Thyroid gland (tissue), 4 donors: ENCODE measurements around the gene DPPA4. TPM values are rescaled to one million over a fixed set of nuclear protein-coding genes. Genes with fewer than 3 reads are reported as not detected.
"Not testable (repeated sequence)": the region's sequence is repeated elsewhere in the genome, so short reads cannot be mapped to it uniquely, and the experiment has no call there.

ENCODE experiments used
- DNase-seq, 2 donors: peaks; one replicate each; pipeline ENCODE4 v3.0.0-alpha.2; 2019
- H3K27ac ChIP-seq, 3 donors: fragments of 200-600 bp; sonication (generic); 1 replicate in 2 of 3; 2 replicates in 1 of 3; pipeline ENCODE4 v1.5.1; 2016 to 2019; ENCODE audit warnings: mild to moderate bottlenecking in 1 of 3, moderate library complexity in 1 of 3
- H3K27me3 ChIP-seq: fragments of 200-600 bp; sonication (generic); one replicate; pipeline ENCODE4 v1.5.1; 2019
- H3K36me3 ChIP-seq, 2 donors: fragments of 200-600 bp; sonication (generic); one replicate each; pipeline ENCODE4 v1.5.1; 2016 to 2019
- H3K4me1 ChIP-seq, 2 donors: fragments of 200-600 bp; sonication (generic); one replicate each; pipeline ENCODE4 v1.5.1; 2017 to 2019
- H3K4me3 ChIP-seq, 3 donors: fragments of 200-600 bp; sonication (generic); replicated peaks in 1 of 3; 1 replicate in 2 of 3; 2 replicates in 1 of 3; pipeline ENCODE4 v1.5.1; 2016; ENCODE audit warnings: mild to moderate bottlenecking in 1 of 3
- H3K9me3 ChIP-seq: fragments of 200-600 bp; sonication (generic); one replicate; pipeline ENCODE4 v1.5.1; 2017
- CTCF ChIP-seq, 6 experiments: fragments of 200-600 bp in 3 of 6; fragments of 450-650 bp in 3 of 6; sonication (generic) in 3 of 6; IDR thresholded peaks; one replicate each; pipeline ENCODE4 v1.5.1; 2016 to 2019; ENCODE audit warnings: antibody characterized with exemption in 6 of 6, mild to moderate bottlenecking in 2 of 6, inconsistent platforms in 1 of 6, moderate library complexity in 1 of 6
- POLR2A ChIP-seq, 2 donors: fragments of 450-650 bp; IDR thresholded peaks; one replicate each; pipeline ENCODE4 v1.6.1; 2017; ENCODE audit warnings: antibody characterized with exemption in 2 of 2, mild to moderate bottlenecking in 2 of 2, moderate library complexity in 1 of 2
- WGBS, 2 donors: methylation state at CpG; one replicate each; pipeline ENCODE4 v1.1.5; 2017; 5-methylcytosine and 5-hydroxymethylcytosine counted together
- intact Hi-C: fragments of 100-400 bp; cut with DNase I; formaldehyde crosslinking; loops from one replicate; pipeline ENCODE4 v1.15.1; 2023
- total RNA-seq, 4 donors: library from RNA; depleted of rRNA; stranded (reverse); fragments of >200 nt; gene quantifications; one replicate each; pipeline ENCODE4 v1.2.3, GENCODE V29; 2016

Gene DPPA4
- total RNA-seq, 4 donors from 2014 or later: not detected

- 83 to 90% methylated on average over 2 of the region's 2 CpGs for WGBS, 2 donors
- no peaks in the 10 kb centered on the region for H3K9me3 ChIP-seq
- H3K27me3 ChIP-seq: no peaks in the 10 kb centered on the region
- H3K4me1 ChIP-seq: no peaks in the 10 kb centered on the region
- no peak overlapping the region for H3K27ac ChIP-seq
- TF ChIP-seq CTCF (IDR thresholded peaks at IDR 0.05): no peak
- no peak for TF ChIP-seq POLR2A (IDR thresholded peaks at IDR 0.05)
- no peaks in the 10 kb centered on the region for H3K36me3 ChIP-seq
- H3K4me3 ChIP-seq: no peak overlapping the region
- no peak for DNase-seq
- intact Hi-C loops: no loop called here
Observed at GRCh38 chr3:109373933-109374332, 36.6 kb upstream of the DPPA4 start.

GRCh38 chr3:109372639-109373038 lies 35.3 kb upstream of the DPPA4 start:
- H3K27me3 ChIP-seq: no peaks in the 10 kb centered on the region
- H3K4me1 ChIP-seq: no peaks in the 10 kb centered on the region
- H3K9me3 ChIP-seq: no peaks in the 10 kb centered on the region
- H3K4me3 ChIP-seq: no peak overlapping the region
- H3K27ac ChIP-seq: no peak overlapping the region
- no peak for TF ChIP-seq CTCF (IDR thresholded peaks at IDR 0.05)
- TF ChIP-seq POLR2A (IDR thresholded peaks at IDR 0.05): no peak
- H3K36me3 ChIP-seq: no peaks in the 10 kb centered on the region
- DNase-seq: no peak
- intact Hi-C loops: no loop called here

GRCh38 chr3:109369510-109369909 lies 32.2 kb upstream of the DPPA4 start:
- Histone ChIP-seq H3K27ac (no peak overlapping the region), H3K4me3 (no peak overlapping the region), H3K4me1 (no peaks in the 10 kb centered on the region), H3K9me3 (no peaks in the 10 kb centered on the region), H3K36me3 (no peaks in the 10 kb centered on the region), H3K27me3 (no peaks in the 10 kb centered on the region)
- TF ChIP-seq POLR2A (IDR thresholded peaks at IDR 0.05): no peak
- DNase-seq: no peak
- WGBS, 2 donors: 63 to 74% methylated on average over 2 of the region's 2 CpGs
- intact Hi-C loops: no loop called here

- no peak overlapping the region for H3K4me3 ChIP-seq
- intact Hi-C loops: no loop called here
Observed at GRCh38 chr3:109364088-109364487, 26.7 kb upstream of the DPPA4 start.

GRCh38 chr3:109363634-109364033 lies 26.3 kb upstream of the DPPA4 start:
- Histone ChIP-seq H3K27ac (no peak overlapping the region), H3K36me3 (no peaks in the 10 kb centered on the region), H3K4me3 (no peak overlapping the region), H3K27me3 (no peaks in the 10 kb centered on the region), H3K4me1 (no peaks in the 10 kb centered on the region), H3K9me3 (no peaks in the 10 kb centered on the region)
- intact Hi-C loops: no loop called here
- no peak for DNase-seq
- TF ChIP-seq CTCF (IDR thresholded peaks at IDR 0.05) (no peak), POLR2A (IDR thresholded peaks at IDR 0.05) (no peak)

More at GRCh38 chr3:109364088-109364487, 26.7 kb upstream of the DPPA4 start:
- Histone ChIP-seq H3K27me3 (no peaks in the 10 kb centered on the region), H3K36me3 (no peaks in the 10 kb centered on the region), H3K9me3 (no peaks in the 10 kb centered on the region), H3K4me1 (no peaks in the 10 kb centered on the region), H3K27ac (no peak overlapping the region)
- TF ChIP-seq CTCF (IDR thresholded peaks at IDR 0.05): no peak
- no peak for TF ChIP-seq POLR2A (IDR thresholded peaks at IDR 0.05)
- DNase-seq: no peak
- 77 to 82% methylated on average over 4 to 5 of the region's 6 CpGs for WGBS, 2 donors

GRCh38 chr3:109362823-109363222 lies 25.5 kb upstream of the DPPA4 start:
- no peak overlapping the region for H3K27ac ChIP-seq
- H3K4me1 ChIP-seq: no peaks in the 10 kb centered on the region
- no peak overlapping the region for H3K4me3 ChIP-seq
- H3K9me3 ChIP-seq: no peaks in the 10 kb centered on the region
- H3K36me3 ChIP-seq: no peaks in the 10 kb centered on the region
- DNase-seq: no peak
- 89% methylated on average over 4 of the region's 4 CpGs for WGBS, 2 donors
- intact Hi-C loops: no loop called here
- TF ChIP-seq CTCF (IDR thresholded peaks at IDR 0.05) (no peak), POLR2A (IDR thresholded peaks at IDR 0.05) (no peak)
- H3K27me3 ChIP-seq: no peaks in the 10 kb centered on the region

GRCh38 chr3:109358809-109359208 lies 21.5 kb upstream of the DPPA4 start:
- intact Hi-C loops, H3K4me1 ChIP-seq, H3K27me3 ChIP-seq, H3K4me3 ChIP-seq, DNase-seq, H3K27ac ChIP-seq, H3K36me3 ChIP-seq, H3K9me3 ChIP-seq: not testable (repeated sequence)
- 85 to 88% methylated on average over 2 of the region's 2 CpGs for WGBS, 2 donors
